GM19240 (cell line): ENCODE data around the gene CLEC5A.
"Not testable (repeated sequence)": the region's sequence is repeated elsewhere in the genome, so short reads cannot be mapped to it uniquely, and the experiment has no call there.

ENCODE experiments used
- DNase-seq: peaks from one replicate; pipeline ENCODE4 v3.0.0; 2011; ENCODE audit warnings: low spot score; ENCODE audit not compliant: insufficient read length

The CLEC5A gene

GRCh38 chr7:141946796-141947195, at the start of gene CLEC5A:
Gene CLEC5A (minus strand): TSS chr7:141946974. CDS start chr7:141946292, 682 bp downstream.
- DNase-seq = no peak

GRCh38 chr7:141993354-141993753, 46.6 kb upstream of the CLEC5A start:
- no peak for DNase-seq

- DNase-seq = no peak
These were observed 45.9 kb upstream of the CLEC5A start for GRCh38 chr7:141992688-141993087.

GRCh38 chr7:141992156-141992555, 45.4 kb upstream of the CLEC5A start:
- no peak for DNase-seq

GRCh38 chr7:141991140-141991539, 44.4 kb upstream of the CLEC5A start:
- no peak for DNase-seq

GRCh38 chr7:141990011-141990725, 43.4 kb upstream of the CLEC5A start:
- no peak for DNase-seq

GRCh38 chr7:141987803-141988202, 41.0 kb upstream of the CLEC5A start:
- DNase-seq = not testable (repeated sequence)

- DNase-seq = no peak
These were observed 40.1 kb upstream of the CLEC5A start for GRCh38 chr7:141986923-141987322.

GRCh38 chr7:141985926-141986325, 39.2 kb upstream of the CLEC5A start:
- DNase-seq = not testable (repeated sequence)

- no peak for DNase-seq
These were observed 32.8 kb upstream of the CLEC5A start for GRCh38 chr7:141979568-141979967.

- DNase-seq = no peak
These were observed 31.6 kb upstream of the CLEC5A start for GRCh38 chr7:141978351-141978750.

- DNase-seq = no peak
These were observed 29.9 kb upstream of the CLEC5A start for GRCh38 chr7:141976524-141977245.

GRCh38 chr7:141975806-141976523, 29.2 kb upstream of the CLEC5A start:
- DNase-seq = peak; percentile 48

GRCh38 chr7:141974831-141975230, 28.1 kb upstream of the CLEC5A start:
- no peak for DNase-seq

GRCh38 chr7:141973673-141974072, 26.9 kb upstream of the CLEC5A start, which contains the start of gene TAS2R38:
Gene TAS2R38 (minus strand): TSS chr7:141973773. CDS start chr7:141973689, 84 bp downstream.
- no peak for DNase-seq

- no peak for DNase-seq
These were observed 14.1 kb upstream of the CLEC5A start for GRCh38 chr7:141960687-141961422.

GRCh38 chr7:141956084-141956483, 9.3 kb upstream of the CLEC5A start:
- DNase-seq = no peak

- DNase-seq = no peak
These were observed 7.6 kb upstream of the CLEC5A start for GRCh38 chr7:141954334-141954733.

GRCh38 chr7:141952461-141952860, 5.7 kb upstream of the CLEC5A start:
- DNase-seq = no peak

GRCh38 chr7:141950806-141951205, 4.0 kb upstream of the CLEC5A start:
- DNase-seq = no peak

- no peak for DNase-seq
These were observed 3.1 kb upstream of the CLEC5A start for GRCh38 chr7:141949911-141950310.
